Activated T-cell treated with anti-CD3 and anti-CD28 coated beads, Interleukin-2, amount 50 U/mL, for 72 hours (primary cell): ENCODE measurements around the gene CTNNA3. TPM values are rescaled to one million over a fixed set of nuclear protein-coding genes. Genes with fewer than 3 reads are reported as not detected.

Experiments used
- ATAC-seq, 2 donors: fragments of 150-1000 bp; cut with Tn5 transposase; replicated peaks in 1 of 2; 2 replicates each; pipeline ENCODE4 v1.10.0; 2021; ENCODE audit warnings: moderate library complexity in 2 of 2, mild to moderate bottlenecking in 1 of 2
- DNase-seq, 2 donors: peaks; one replicate each; pipeline ENCODE4 v3.0.0; 2021 to 2022; ENCODE audit warnings: mixed read lengths in 1 of 2
- H3K27ac Mint-ChIP-seq: one replicate; pipeline ENCODE4 v1.8.0; 2022; ENCODE audit warnings: mild to moderate bottlenecking, moderate library complexity, mixed read lengths
- H3K27me3 Mint-ChIP-seq: one replicate; pipeline ENCODE4 v1.8.0; 2022; ENCODE audit warnings: low read depth, mixed read lengths
- H3K36me3 Mint-ChIP-seq, 2 donors: one replicate each; pipeline ENCODE4 v1.8.0; 2022; ENCODE audit warnings: mixed read lengths in 2 of 2, mild to moderate bottlenecking in 1 of 2; ENCODE audit not compliant: insufficient read depth in 2 of 2
- H3K4me1 Mint-ChIP-seq: one replicate; pipeline ENCODE4 v1.8.0; 2022; ENCODE audit warnings: low read depth, mixed read lengths
- H3K4me3 Mint-ChIP-seq, 2 donors: one replicate each; pipeline ENCODE4 v1.8.0; 2022; ENCODE audit warnings: mild to moderate bottlenecking in 2 of 2, mixed read lengths in 2 of 2, moderate library complexity in 2 of 2
- H3K9me3 Mint-ChIP-seq, 2 donors: one replicate each; pipeline ENCODE4 v1.8.0; 2022; ENCODE audit warnings: mixed read lengths in 2 of 2
- total RNA-seq, 2 donors: library from RNA; stranded (reverse); gene quantifications; one replicate each; pipeline ENCODE4 v1.2.3, GENCODE V29; 2022

Gene CTNNA3
- total RNA-seq, 2 donors from 2014 or later, result 0.25 to 0.74 TPM

- H3K36me3 Mint-ChIP-seq, result peaks cover 5 to 6% of the 10 kb centered on the region in 2 donors
- H3K27ac Mint-ChIP-seq, result no peak overlapping the region
- ATAC-seq (peak; percentile 52 to 73), DNase-seq (no peak)
- H3K9me3 Mint-ChIP-seq, result peaks cover 6 to 11% of the 10 kb centered on the region in 2 donors
- H3K4me3 Mint-ChIP-seq, result peak overlapping the region in 1 of 2 donors; percentile 1
- peaks cover 17% of the 10 kb centered on the region for H3K4me1 Mint-ChIP-seq
- H3K27me3 Mint-ChIP-seq, result no peaks in the 10 kb centered on the region
Measured at GRCh38 chr10:66218289-66218688, 1477.7 kb downstream of the CTNNA3 start.

GRCh38 chr10:66215920-66216319, 1480.1 kb downstream of the CTNNA3 start:
- Mint-ChIP-seq H3K36me3 (peaks cover 5 to 6% of the 10 kb centered on the region in 2 donors), H3K9me3 (peaks cover 6 to 7% of the 10 kb centered on the region in 2 donors)

GRCh38 chr10:66214721-66215404, 1481.1 kb downstream of the CTNNA3 start:
- H3K27me3 Mint-ChIP-seq, result no peaks in the 10 kb centered on the region

More at GRCh38 chr10:66215920-66216319, 1480.1 kb downstream of the CTNNA3 start:
- no peak for DNase-seq
- Mint-ChIP-seq H3K4me1 (peaks cover 17% of the 10 kb centered on the region), H3K4me3 (no peak overlapping the region), H3K27me3 (no peaks in the 10 kb centered on the region), H3K27ac (no peak overlapping the region)
- no peak for ATAC-seq

GRCh38 chr10:66209025-66209424, 1487.0 kb downstream of the CTNNA3 start:
- H3K27ac Mint-ChIP-seq, result no peak overlapping the region
- no peak overlapping the region for H3K4me3 Mint-ChIP-seq
- no peaks in the 10 kb centered on the region for H3K9me3 Mint-ChIP-seq
- H3K27me3 Mint-ChIP-seq, result no peaks in the 10 kb centered on the region
- ATAC-seq, result no peak
- H3K4me1 Mint-ChIP-seq, result no peaks in the 10 kb centered on the region
- DNase-seq, result no peak
- no peaks in the 10 kb centered on the region for H3K36me3 Mint-ChIP-seq

More at GRCh38 chr10:66214721-66215404, 1481.1 kb downstream of the CTNNA3 start:
- Mint-ChIP-seq H3K9me3 (peaks cover 6 to 7% of the 10 kb centered on the region in 2 donors), H3K4me3 (no peak overlapping the region), H3K27ac (no peak overlapping the region), H3K36me3 (peaks cover 5 to 6% of the 10 kb centered on the region in 2 donors), H3K4me1 (peaks cover 17% of the 10 kb centered on the region)
- DNase-seq, result no peak
- no peak for ATAC-seq

GRCh38 chr10:66204838-66205237, 1491.2 kb downstream of the CTNNA3 start:
- ATAC-seq, result no peak
- H3K9me3 Mint-ChIP-seq, result no peaks in the 10 kb centered on the region
- H3K4me3 Mint-ChIP-seq, result no peak overlapping the region
- H3K4me1 Mint-ChIP-seq, result no peaks in the 10 kb centered on the region
- H3K27ac Mint-ChIP-seq, result no peak overlapping the region
- DNase-seq, result no peak
- H3K36me3 Mint-ChIP-seq, result no peaks in the 10 kb centered on the region
- no peaks in the 10 kb centered on the region for H3K27me3 Mint-ChIP-seq

GRCh38 chr10:66202101-66202500, 1493.9 kb downstream of the CTNNA3 start:
- no peak for ATAC-seq
- no peak for DNase-seq
- Mint-ChIP-seq H3K27me3 (no peaks in the 10 kb centered on the region), H3K27ac (no peak overlapping the region), H3K36me3 (no peaks in the 10 kb centered on the region), H3K9me3 (no peaks in the 10 kb centered on the region), H3K4me1 (no peaks in the 10 kb centered on the region), H3K4me3 (no peak overlapping the region)

- Mint-ChIP-seq H3K27me3 (no peaks in the 10 kb centered on the region), H3K9me3 (no peaks in the 10 kb centered on the region), H3K36me3 (no peaks in the 10 kb centered on the region), H3K4me1 (no peaks in the 10 kb centered on the region), H3K4me3 (no peak overlapping the region), H3K27ac (no peak overlapping the region)
- no peak for DNase-seq
- no peak for ATAC-seq
Measured at GRCh38 chr10:66192162-66192831, 1503.7 kb downstream of the CTNNA3 start.

- H3K27ac Mint-ChIP-seq, result no peak overlapping the region
- ATAC-seq (no peak), DNase-seq (no peak)
- H3K4me3 Mint-ChIP-seq, result no peak overlapping the region
- no peaks in the 10 kb centered on the region for H3K4me1 Mint-ChIP-seq
- H3K36me3 Mint-ChIP-seq, result no peaks in the 10 kb centered on the region
- H3K9me3 Mint-ChIP-seq, result no peaks in the 10 kb centered on the region
- no peaks in the 10 kb centered on the region for H3K27me3 Mint-ChIP-seq
Measured at GRCh38 chr10:66190413-66190812, 1505.6 kb downstream of the CTNNA3 start.

GRCh38 chr10:66189271-66189670, 1506.7 kb downstream of the CTNNA3 start:
- no peak overlapping the region for H3K27ac Mint-ChIP-seq
- no peaks in the 10 kb centered on the region for H3K27me3 Mint-ChIP-seq
- ATAC-seq (no peak), DNase-seq (no peak)
- no peak overlapping the region for H3K4me3 Mint-ChIP-seq
- H3K4me1 Mint-ChIP-seq, result no peaks in the 10 kb centered on the region
- H3K36me3 Mint-ChIP-seq, result no peaks in the 10 kb centered on the region
- H3K9me3 Mint-ChIP-seq, result no peaks in the 10 kb centered on the region

- Mint-ChIP-seq H3K27ac (no peak overlapping the region), H3K27me3 (no peaks in the 10 kb centered on the region), H3K9me3 (no peaks in the 10 kb centered on the region), H3K4me1 (no peaks in the 10 kb centered on the region), H3K4me3 (no peak overlapping the region), H3K36me3 (no peaks in the 10 kb centered on the region)
- DNase-seq (no peak), ATAC-seq (no peak)
Measured at GRCh38 chr10:66187053-66187733, 1508.8 kb downstream of the CTNNA3 start.

GRCh38 chr10:66183028-66183427, 1513.0 kb downstream of the CTNNA3 start:
- no peak for DNase-seq
- Mint-ChIP-seq H3K27ac (no peak overlapping the region), H3K9me3 (no peaks in the 10 kb centered on the region), H3K4me1 (no peaks in the 10 kb centered on the region), H3K36me3 (no peaks in the 10 kb centered on the region), H3K27me3 (no peaks in the 10 kb centered on the region), H3K4me3 (no peak overlapping the region)
- no peak for ATAC-seq

GRCh38 chr10:66180581-66181318, 1515.2 kb downstream of the CTNNA3 start:
- H3K36me3 Mint-ChIP-seq, result no peaks in the 10 kb centered on the region
- ATAC-seq (peak in 1 of 2 donors; percentile 53), DNase-seq (peak; percentile 10 to 25)
- no peak overlapping the region for H3K27ac Mint-ChIP-seq
- no peaks in the 10 kb centered on the region for H3K9me3 Mint-ChIP-seq
- no peak overlapping the region for H3K4me3 Mint-ChIP-seq
- H3K27me3 Mint-ChIP-seq, result no peaks in the 10 kb centered on the region
- H3K4me1 Mint-ChIP-seq, result no peaks in the 10 kb centered on the region

- Mint-ChIP-seq H3K27ac (no peak overlapping the region), H3K9me3 (no peaks in the 10 kb centered on the region), H3K4me1 (no peaks in the 10 kb centered on the region), H3K4me3 (no peak overlapping the region), H3K27me3 (no peaks in the 10 kb centered on the region), H3K36me3 (no peaks in the 10 kb centered on the region)
- ATAC-seq (no peak), DNase-seq (no peak)
Measured at GRCh38 chr10:66180021-66180420, 1516.0 kb downstream of the CTNNA3 start.
